Transverse colon (tissue), 4 donors: ENCODE measurements around the gene ENDOD1. TPM values are rescaled to one million over a fixed set of nuclear protein-coding genes. Genes with fewer than 3 reads are reported as not detected.
A peak's percentile ranks its signal among the peaks of the same experiment; 100 is the strongest.

ENCODE experiments used
- DNase-seq: peaks from one replicate; pipeline ENCODE4 v3.0.0-alpha.2; 2019
- H3K27ac ChIP-seq, 4 donors: fragments of 200-600 bp; sonication (generic); 2 replicates each; pipeline ENCODE4 v1.5.1; 2016 to 2018; ENCODE audit warnings: inconsistent platforms in 4 of 4
- H3K27me3 ChIP-seq: fragments of 200-600 bp; sonication (generic); 2 replicates; pipeline ENCODE4 v1.5.1; 2017; ENCODE audit warnings: inconsistent platforms
- H3K36me3 ChIP-seq, 4 donors: fragments of 200-600 bp; sonication (generic); 2 replicates each; pipeline ENCODE4 v1.5.1; 2017 to 2019; ENCODE audit warnings: inconsistent platforms in 4 of 4
- H3K4me1 ChIP-seq, 4 donors: fragments of 200-600 bp; sonication (generic); 2 replicates each; pipeline ENCODE4 v1.5.1; 2017 to 2020; ENCODE audit warnings: inconsistent platforms in 4 of 4
- H3K4me3 ChIP-seq, 4 donors: fragments of 200-600 bp; sonication (generic); 1 replicate in 1 of 4; 2 replicates in 3 of 4; pipeline versions ENCODE4 v1.5.1 to v1.6.1; 2017 to 2019; ENCODE audit warnings: inconsistent platforms in 4 of 4
- H3K9me3 ChIP-seq, 2 donors: fragments of 200-600 bp; sonication (generic); 2 replicates each; pipeline ENCODE4 v1.5.1; 2017 to 2019; ENCODE audit warnings: inconsistent platforms in 2 of 2
- EP300 ChIP-seq: sonication (generic); formaldehyde crosslinking; IDR thresholded peaks from one replicate; pipeline ENCODE4 v1.6.1; 2017; ENCODE audit warnings: antibody characterized with exemption, low read depth
- POLR2A ChIP-seq: fragments of 450-650 bp; IDR thresholded peaks from one replicate; pipeline ENCODE4 v1.6.1; 2016; ENCODE audit warnings: antibody characterized with exemption, mild to moderate bottlenecking, moderate library complexity
- POLR2AphosphoS5 ChIP-seq, 3 donors: sonication (generic); formaldehyde crosslinking; IDR thresholded peaks; one replicate each; pipeline ENCODE4 v1.6.1; 2016; ENCODE audit warnings: antibody characterized with exemption in 3 of 3
- WGBS, 2 donors: methylation state at CpG; one replicate each; pipeline ENCODE4 v1.1.5; 2018; ENCODE audit warnings: low coverage in 1 of 2; 5-methylcytosine and 5-hydroxymethylcytosine counted together
- in situ Hi-C, 4 donors: fragments of 200-750 bp; cut with MboI; loops; one replicate each; pipeline versions ENCODE4 v1.15.0 to v1.15.1; 2017; ENCODE audit warnings: low sequenced_read_pairs in 3 of 4, low pct_ligation_motif_present in 1 of 4, low pct_unique_long_range_greater_than_20kb in 1 of 4
- intact Hi-C: fragments of 100-400 bp; cut with DNase I; formaldehyde crosslinking; loops from one replicate; pipeline ENCODE4 v1.15.1; 2023; ENCODE audit warnings: low total_unique reads
- total RNA-seq, 4 donors: library from RNA; depleted of rRNA; stranded (reverse); fragments of >200 nt; gene quantifications; one replicate each; pipeline ENCODE4 v1.1.0, GENCODE V29; 2016
- TF ChIP-seq, protein P1 (sequence below), 5 experiments: fragments of 200-600 bp in 3 of 5; fragments of 450-650 bp in 2 of 5; sonication (generic) in 3 of 5; IDR thresholded peaks; 1 replicate in 2 of 5; 2 replicates in 3 of 5; pipeline ENCODE4 v1.5.1; 2016 to 2017; ENCODE audit warnings: antibody characterized with exemption in 5 of 5, inconsistent platforms in 3 of 5, mild to moderate bottlenecking in 2 of 5, moderate library complexity in 1 of 5

The ENDOD1 gene
- total RNA-seq, 4 donors from 2014 or later, result 36.4 to 86.2 (median 73.2) TPM

DNA sequence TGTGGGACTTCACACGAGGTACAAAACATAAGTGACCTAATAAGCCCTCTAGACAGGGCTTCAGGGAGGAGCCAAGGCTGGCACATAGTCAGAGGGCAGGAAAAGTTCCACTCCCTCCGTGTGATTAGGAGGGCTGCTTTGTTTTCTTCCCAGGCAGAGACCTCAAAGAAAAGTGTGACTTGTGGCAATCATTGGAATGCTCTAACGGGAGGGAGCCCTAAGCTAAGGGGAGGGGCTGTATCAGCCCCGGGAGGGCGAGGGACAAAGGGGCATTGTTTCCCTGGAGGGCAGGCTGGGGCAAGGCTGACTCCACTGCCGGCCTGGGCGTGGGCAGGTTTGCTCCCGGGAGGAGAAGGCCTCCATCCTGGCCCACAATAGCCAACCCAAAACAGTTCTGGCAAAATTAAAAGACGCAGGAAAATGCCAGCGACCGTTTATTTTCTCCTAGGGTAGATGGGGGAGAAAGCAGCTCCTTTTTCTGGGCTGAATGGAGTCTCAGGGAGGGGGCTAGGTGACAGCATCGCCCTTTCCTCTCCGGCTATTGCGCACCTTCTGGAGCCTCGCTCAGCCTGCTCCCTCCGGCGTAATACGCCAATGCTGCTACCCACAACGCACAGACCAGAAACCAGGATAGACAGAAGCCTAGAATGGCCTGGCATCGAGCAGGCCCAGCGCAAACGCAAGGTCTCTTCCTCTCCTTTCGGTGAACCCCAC lies 60.2 kb downstream of the ENDOD1 start:
- intact Hi-C loops, result loop anchor here (2.0 kb wide), 1 partner anchor 81 kb away; no protein-coding TSS in a partner anchor
- 47% methylated on average over 21 of the region's 23 CpGs; no CpG with 5 or more reads in 1 of the 2 donors for WGBS, 2 donors
- Histone ChIP-seq H3K4me1 (peaks cover 0 to 25% (median 14%) of the 10 kb centered on the region in 4 donors), H3K4me3 (peak overlapping the region in 3 of 4 donors; percentile 38 to 54 (median 46)), H3K27me3 (no peaks in the 10 kb centered on the region), H3K9me3 (no peaks in the 10 kb centered on the region), H3K36me3 (no peaks in the 10 kb centered on the region), H3K27ac (peak overlapping the region; percentile 86 to 93 (median 90))
- in situ Hi-C loops, result loop anchor here (5.0 to 25.0 kb wide), 7 partner anchors 75 to 1287 kb away; partner anchors contain the start of gene SRSF8 (in 1 of the 4)
- TF ChIP-seq POLR2AphosphoS5 (IDR thresholded peaks at IDR 0.05), result peak in 1 of 3 donors; percentile 28
- no peak for TF ChIP-seq POLR2A
- peak; percentile 57 for DNase-seq

DNA sequence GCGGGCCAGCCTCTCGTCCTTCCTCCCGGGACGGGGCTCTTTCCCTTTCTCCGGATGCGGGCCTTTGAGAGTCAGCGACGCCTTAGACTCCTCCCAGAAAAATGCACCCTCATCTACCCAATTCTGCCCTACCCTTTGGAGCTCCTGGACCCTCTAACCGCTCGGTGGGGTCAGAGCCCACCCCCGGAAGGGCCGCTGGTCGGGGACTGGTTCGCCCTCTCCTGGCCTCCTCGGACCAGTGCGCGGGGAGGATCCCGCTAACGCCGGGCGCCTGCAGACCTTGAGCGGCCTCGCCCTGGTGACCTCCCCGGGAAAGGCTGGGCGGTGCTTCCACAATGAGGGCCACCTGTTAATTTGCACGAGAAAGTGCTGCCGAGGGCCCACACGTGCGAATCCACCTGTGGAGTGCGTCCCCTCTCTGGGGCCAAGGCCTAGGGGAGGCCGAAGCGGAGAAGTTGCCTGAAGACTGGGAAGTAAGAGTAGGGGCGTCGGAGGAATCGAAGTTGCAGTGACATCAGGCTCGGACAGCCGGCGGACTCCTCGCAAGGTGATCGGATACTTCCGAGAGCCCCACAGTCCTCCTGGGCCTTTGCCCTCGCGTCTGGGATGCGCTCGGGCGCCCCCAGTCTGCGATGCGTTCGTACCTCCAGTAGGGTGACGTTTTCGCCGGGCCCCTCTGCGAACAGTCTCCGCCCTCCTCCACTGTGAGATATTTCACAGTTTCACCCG lies 61.5 kb downstream of the ENDOD1 start:
- Histone ChIP-seq H3K27ac (peak overlapping the region; percentile 86 to 93 (median 90)), H3K4me1 (peaks cover 0 to 25% (median 14%) of the 10 kb centered on the region in 4 donors), H3K27me3 (no peaks in the 10 kb centered on the region), H3K36me3 (no peaks in the 10 kb centered on the region), H3K4me3 (peak overlapping the region; percentile 25 to 54 (median 42)), H3K9me3 (no peaks in the 10 kb centered on the region)
- intact Hi-C loops, result loop anchor here (1.0 to 2.0 kb wide), 2 partner anchors 82 to 553 kb away; no protein-coding TSS in a partner anchor
- in situ Hi-C loops, result loop anchor here in 3 of 4 donors (5.0 to 25.0 kb wide), 4 partner anchors 554 to 1286 kb away; no protein-coding TSS in a partner anchor
- no peak for TF ChIP-seq EP300
- TF ChIP-seq POLR2AphosphoS5 (IDR thresholded peaks at IDR 0.05), result peak; percentile 83 to 84 (median 84)
- TF ChIP-seq, protein P1, sequence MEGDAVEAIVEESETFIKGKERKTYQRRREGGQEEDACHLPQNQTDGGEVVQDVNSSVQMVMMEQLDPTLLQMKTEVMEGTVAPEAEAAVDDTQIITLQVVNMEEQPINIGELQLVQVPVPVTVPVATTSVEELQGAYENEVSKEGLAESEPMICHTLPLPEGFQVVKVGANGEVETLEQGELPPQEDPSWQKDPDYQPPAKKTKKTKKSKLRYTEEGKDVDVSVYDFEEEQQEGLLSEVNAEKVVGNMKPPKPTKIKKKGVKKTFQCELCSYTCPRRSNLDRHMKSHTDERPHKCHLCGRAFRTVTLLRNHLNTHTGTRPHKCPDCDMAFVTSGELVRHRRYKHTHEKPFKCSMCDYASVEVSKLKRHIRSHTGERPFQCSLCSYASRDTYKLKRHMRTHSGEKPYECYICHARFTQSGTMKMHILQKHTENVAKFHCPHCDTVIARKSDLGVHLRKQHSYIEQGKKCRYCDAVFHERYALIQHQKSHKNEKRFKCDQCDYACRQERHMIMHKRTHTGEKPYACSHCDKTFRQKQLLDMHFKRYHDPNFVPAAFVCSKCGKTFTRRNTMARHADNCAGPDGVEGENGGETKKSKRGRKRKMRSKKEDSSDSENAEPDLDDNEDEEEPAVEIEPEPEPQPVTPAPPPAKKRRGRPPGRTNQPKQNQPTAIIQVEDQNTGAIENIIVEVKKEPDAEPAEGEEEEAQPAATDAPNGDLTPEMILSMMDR (IDR thresholded peaks at IDR 0.05), result peak; percentile 65 to 96 (median 79)
- peak; percentile 74 for TF ChIP-seq POLR2A
- peak; percentile 95 for DNase-seq
- 8% methylated on average over 48 of the region's 55 CpGs; no CpG with 5 or more reads in 1 of the 2 donors for WGBS, 2 donors

DNA sequence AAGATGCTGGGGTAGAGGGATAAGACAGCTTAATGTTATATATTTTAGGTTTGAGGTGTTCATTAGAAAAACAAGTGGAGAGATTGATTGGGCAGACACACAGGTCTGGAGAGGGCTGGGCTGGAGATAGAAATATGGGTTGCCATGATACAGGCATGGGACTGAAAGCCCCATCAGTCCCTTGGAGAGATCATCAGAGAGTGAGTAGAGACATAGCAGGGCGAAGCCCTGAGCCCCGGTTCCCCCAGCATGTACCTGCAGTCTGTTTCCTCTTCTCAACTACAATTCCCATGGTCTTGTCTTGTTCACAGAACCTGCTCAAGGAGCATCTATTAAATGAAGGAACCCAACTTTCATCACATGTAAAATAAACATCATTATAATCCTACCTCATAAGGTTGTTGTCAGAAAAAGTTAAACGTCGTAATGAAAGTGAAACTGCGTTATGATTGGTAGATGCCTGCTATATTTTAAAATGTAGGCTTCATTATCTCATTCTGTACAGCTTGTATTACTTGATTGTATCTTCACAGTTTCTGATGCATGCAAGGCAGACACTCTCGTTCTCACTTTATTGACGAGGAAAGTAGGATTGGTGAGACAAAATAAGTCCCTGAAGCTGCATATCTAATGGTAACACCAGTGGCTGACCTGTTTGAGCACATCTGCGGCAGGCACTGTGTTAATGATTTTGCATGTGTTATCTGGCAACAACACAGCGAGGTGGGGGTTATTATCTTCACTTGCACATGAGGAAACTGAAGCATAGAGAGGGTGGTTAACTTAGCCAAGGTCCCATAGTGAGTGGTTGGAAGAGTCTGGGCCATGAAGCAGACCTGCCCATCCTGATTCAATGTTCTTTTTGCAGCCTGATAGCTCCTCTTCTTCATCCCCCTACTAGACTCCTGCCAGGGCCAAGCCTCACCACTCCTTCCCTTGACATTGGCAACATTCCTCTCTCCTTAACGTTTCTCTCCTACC lies 63.5 kb downstream of the ENDOD1 start:
- Histone ChIP-seq H3K27me3 (no peaks in the 10 kb centered on the region), H3K27ac (peak overlapping the region in 1 of 4 donors; percentile 29), H3K36me3 (no peaks in the 10 kb centered on the region), H3K4me1 (peaks cover 0 to 27% (median 15%) of the 10 kb centered on the region in 4 donors), H3K9me3 (no peaks in the 10 kb centered on the region), H3K4me3 (peak overlapping the region in 1 of 4 donors; percentile 8)
- intact Hi-C loops (no loop called here), in situ Hi-C loops (loop anchor here in 3 of 4 donors (5.0 to 25.0 kb wide), 4 partner anchors 552 to 1284 kb away; no protein-coding TSS in a partner anchor)
- no peak for DNase-seq
- TF ChIP-seq EP300 (no peak), POLR2AphosphoS5 (IDR thresholded peaks at IDR 0.05) (no peak), POLR2A (no peak)
- TF ChIP-seq, protein P1 (IDR thresholded peaks at IDR 0.05), result no peak
- WGBS, 2 donors, result 33 to 35% methylated on average over 7 to 10 of the region's 10 CpGs

DNA sequence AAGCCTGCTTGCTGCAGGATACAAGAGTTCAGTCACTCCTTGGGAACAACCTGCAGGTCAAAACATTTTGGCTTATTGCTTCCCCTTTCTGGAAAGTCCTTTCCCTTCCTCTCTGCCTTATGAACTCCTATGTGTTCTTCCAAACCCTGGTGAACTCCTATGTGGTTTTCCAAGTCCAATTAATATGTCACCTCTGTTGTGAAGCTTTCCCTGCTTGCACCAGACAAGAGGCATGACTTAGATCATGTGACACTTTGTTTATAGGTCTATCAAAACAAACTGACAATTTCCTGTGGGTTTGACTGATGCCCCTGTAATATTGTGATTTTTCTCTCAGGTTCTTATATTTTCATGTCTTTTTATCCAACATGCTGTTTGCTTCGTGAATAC lies 64.2 kb downstream of the ENDOD1 start:
- Histone ChIP-seq H3K27ac (no peak overlapping the region), H3K4me1 (peaks cover 0 to 27% (median 15%) of the 10 kb centered on the region in 4 donors), H3K36me3 (no peaks in the 10 kb centered on the region), H3K27me3 (no peaks in the 10 kb centered on the region), H3K4me3 (no peak overlapping the region), H3K9me3 (no peaks in the 10 kb centered on the region)
- intact Hi-C loops, result no loop called here
- no peak for DNase-seq
- in situ Hi-C loops, result loop anchor here in 3 of 4 donors (5.0 to 25.0 kb wide), 4 partner anchors 551 to 1283 kb away; no protein-coding TSS in a partner anchor
- WGBS, 2 donors, result 58 to 67% methylated on average over 1 of the region's 1 CpG
- TF ChIP-seq, protein P1 (IDR thresholded peaks at IDR 0.05), result no peak
- TF ChIP-seq EP300, result no peak
- TF ChIP-seq POLR2A, result no peak
- TF ChIP-seq POLR2AphosphoS5 (IDR thresholded peaks at IDR 0.05), result no peak
